Suprapubic skin (tissue), 4 donors: ENCODE data around the gene CEMIP2.

ENCODE experiments used
- CTCF ChIP-seq, 2 donors: fragments of 200-600 bp in 1 of 2; fragments of 450-650 bp in 1 of 2; sonication (generic) in 1 of 2; IDR thresholded peaks; one replicate each; pipeline ENCODE4 v1.5.1; 2016 to 2019; ENCODE audit warnings: antibody characterized with exemption in 2 of 2, mild to moderate bottlenecking in 1 of 2, moderate library complexity in 1 of 2
- EP300 ChIP-seq: sonication (generic); formaldehyde crosslinking; IDR thresholded peaks from one replicate; pipeline ENCODE4 v1.6.1; 2017; ENCODE audit warnings: antibody characterized with exemption
- POLR2A ChIP-seq, 2 donors: fragments of 450-650 bp; IDR thresholded peaks; one replicate each; pipeline ENCODE4 v1.6.1; 2017; ENCODE audit warnings: antibody characterized with exemption in 2 of 2, mild to moderate bottlenecking in 2 of 2, moderate library complexity in 2 of 2
- POLR2AphosphoS5 ChIP-seq, 3 donors: sonication (generic); formaldehyde crosslinking; IDR thresholded peaks; one replicate each; pipeline ENCODE4 v1.6.1; 2017; ENCODE audit warnings: antibody characterized with exemption in 3 of 3

- no peak for TF ChIP-seq CTCF (IDR thresholded peaks at IDR 0.05)
- no peak for TF ChIP-seq POLR2AphosphoS5 (IDR thresholded peaks at IDR 0.05)
- TF ChIP-seq POLR2A (IDR thresholded peaks at IDR 0.05) = no peak
- no peak for TF ChIP-seq EP300
Observed at GRCh38 chr9:71743217-71743705, 25.1 kb downstream of the CEMIP2 start.
